GM23338 (cell line): ENCODE measurements around the gene KIAA1671. TPM values are rescaled to one million over a fixed set of nuclear protein-coding genes. Genes with fewer than 3 reads are reported as not detected.

Experiments used
- ATAC-seq: fragments of 200-7000 bp; cut with Tn5 transposase; 3 replicates; pipeline ENCODE4 v1.9.1; 2020
- DNase-seq: peaks from one replicate; pipeline ENCODE4 v3.0.0-alpha.2; 2015; ENCODE audit warnings: low spot score
- H2AFZ ChIP-seq: fragments of 200-600 bp; sonication (generic); 2 replicates; pipeline ENCODE4 v1.8.0; 2016; ENCODE audit warnings: antibody characterized with exemption, mild to moderate bottlenecking, moderate library complexity
- H3F3A ChIP-seq: fragments of 200-600 bp; sonication (generic); replicated peaks from 2 replicates; pipeline ENCODE4 v1.8.0; 2017; ENCODE audit warnings: antibody characterized with exemption, mixed run types, low read depth
- H3K27ac ChIP-seq: fragments of 200-600 bp; sonication (generic); 2 replicates; pipeline ENCODE4 v1.6.1; 2016; ENCODE audit warnings: low read depth
- H3K27me3 ChIP-seq: fragments of 200-600 bp; sonication (generic); 2 replicates; pipeline ENCODE4 v1.8.0; 2016; ENCODE audit warnings: mild to moderate bottlenecking, mixed run types, moderate library complexity; ENCODE audit not compliant: insufficient read depth
- H3K36me3 ChIP-seq: fragments of 200-600 bp; sonication (generic); 2 replicates; pipeline ENCODE4 v1.8.0; 2016; ENCODE audit warnings: mild to moderate bottlenecking; ENCODE audit not compliant: insufficient read depth
- H3K4me1 ChIP-seq: fragments of 200-600 bp; sonication (generic); 2 replicates; pipeline ENCODE4 v1.8.0; 2016; ENCODE audit warnings: mild to moderate bottlenecking, moderate library complexity; ENCODE audit not compliant: insufficient read depth
- H3K4me2 ChIP-seq: fragments of 200-600 bp; sonication (generic); 2 replicates; pipeline ENCODE4 v1.7.1; 2017; ENCODE audit warnings: mixed run types
- H3K4me3 ChIP-seq: fragments of 200-600 bp; sonication (generic); 2 replicates; pipeline ENCODE4 v1.6.1; 2016; ENCODE audit warnings: mixed run types
- H3K79me2 ChIP-seq: fragments of 200-600 bp; sonication (generic); replicated peaks from 2 replicates; pipeline ENCODE4 v1.8.0; 2017; ENCODE audit warnings: mild to moderate bottlenecking; ENCODE audit not compliant: insufficient read depth
- H3K9me2 ChIP-seq: fragments of 200-600 bp; sonication (generic); 2 replicates; pipeline ENCODE4 v1.8.0; 2017; ENCODE audit not compliant: insufficient read depth
- H4K20me1 ChIP-seq: fragments of 200-600 bp; sonication (generic); replicated peaks from 2 replicates; pipeline ENCODE4 v1.8.0; 2017; ENCODE audit warnings: mild to moderate bottlenecking; ENCODE audit not compliant: insufficient read depth
- H3K27ac Mint-ChIP-seq: 2 replicates; pipeline ENCODE4 v1.8.0; 2020; ENCODE audit warnings: inconsistent platforms, mild to moderate bottlenecking, moderate library complexity, mixed read lengths
- H3K27me3 Mint-ChIP-seq: 3 replicates; pipeline ENCODE4 v1.8.0; 2022; ENCODE audit warnings: low read depth, mild to moderate bottlenecking, moderate library complexity, mixed read lengths, inconsistent platforms; ENCODE audit not compliant: insufficient read depth, poor library complexity
- H3K36me3 Mint-ChIP-seq: 3 replicates; pipeline ENCODE4 v1.8.0; 2021; ENCODE audit warnings: low read depth, mild to moderate bottlenecking, inconsistent platforms, moderate library complexity, mixed read lengths
- H3K4me1 Mint-ChIP-seq: 3 replicates; pipeline ENCODE4 v1.8.0; 2020; ENCODE audit warnings: mild to moderate bottlenecking, inconsistent platforms, mixed read lengths
- H3K4me3 Mint-ChIP-seq: 3 replicates; pipeline ENCODE4 v1.8.0; 2021; ENCODE audit warnings: moderate library complexity, mild to moderate bottlenecking, inconsistent platforms, mixed read lengths
- H3K9me3 Mint-ChIP-seq: 3 replicates; pipeline ENCODE4 v1.8.0; 2020; ENCODE audit warnings: moderate library complexity, mild to moderate bottlenecking, inconsistent platforms, mixed read lengths
- CREB1 ChIP-seq: fragments of 250-450 bp; sonication (Bioruptor Pico); IDR thresholded peaks from 2 replicates; pipeline ENCODE4 v1.5.0; 2020; ENCODE audit warnings: low read depth, mild to moderate bottlenecking, moderate library complexity
- CTCF ChIP-seq, 2 experiments: fragments of 200-600 bp in 1 of 2; sonication (generic) in 1 of 2; conservative IDR thresholded peaks; 2 replicates each; pipeline versions ENCODE4 v1.5.1 to v1.6.1; 2016 to 2017; ENCODE audit warnings: antibody characterized with exemption in 2 of 2, low read depth in 2 of 2, mild to moderate bottlenecking in 2 of 2, moderate library complexity in 1 of 2
- ETS1 ChIP-seq: IDR thresholded peaks from 2 replicates; pipeline ENCODE4 v1.6.1; 2016; ENCODE audit warnings: antibody characterized with exemption
- EZH2phosphoT487 ChIP-seq: fragments of 200-600 bp; sonication (generic); IDR thresholded peaks from one replicate; pipeline ENCODE4 v1.8.1; 2018; ENCODE audit warnings: antibody characterized with exemption; ENCODE audit not compliant: unreplicated experiment
- JUNB ChIP-seq: IDR thresholded peaks from one replicate; pipeline ENCODE4 v1.6.1; 2016; ENCODE audit warnings: antibody characterized with exemption; ENCODE audit not compliant: unreplicated experiment
- NANOG ChIP-seq: IDR thresholded peaks from 2 replicates; pipeline ENCODE4 v1.6.1; 2016; ENCODE audit warnings: antibody characterized with exemption, borderline replicate concordance
- POLR2AphosphoS5 ChIP-seq: IDR thresholded peaks from 2 replicates; pipeline ENCODE4 v1.6.1; 2016; ENCODE audit warnings: antibody characterized with exemption, low read depth
- STAT1 ChIP-seq: IDR thresholded peaks from one replicate; pipeline ENCODE4 v1.6.1; 2016; ENCODE audit warnings: antibody characterized with exemption; ENCODE audit not compliant: unreplicated experiment
- ZNF114 ChIP-seq: fragments of 250-450 bp; sonication (Bioruptor Pico); IDR thresholded peaks from 2 replicates; pipeline ENCODE4 v1.5.0; 2020; ENCODE audit warnings: mild to moderate bottlenecking, moderate library complexity
- ZNF331 ChIP-seq: fragments of 250-450 bp; sonication (Bioruptor Pico); IDR thresholded peaks from 2 replicates; pipeline ENCODE4 v1.5.0; 2020; ENCODE audit warnings: low read depth, mild to moderate bottlenecking, moderate library complexity
- ZNF462 ChIP-seq: fragments of 250-450 bp; sonication (Bioruptor Pico); IDR thresholded peaks from 2 replicates; pipeline ENCODE4 v1.5.0; 2020; ENCODE audit warnings: mild to moderate bottlenecking, moderate library complexity
- polyA plus RNA-seq: library from polyadenylated mRNA; unstranded; fragments of >200 nt; fragmentation: Nextera tagmentation; extraction: Ambion mirVana; gene quantifications from 2 replicates; pipeline ENCODE4 v1.2.1, GENCODE V29; 2016
- total RNA-seq: library from RNA; depleted of rRNA; stranded (reverse); fragments of >200 nt; shearing (Covaris generic); gene quantifications from 2 replicates; pipeline ENCODE4 v1.2.3, GENCODE V29; 2014

The KIAA1671 gene
- total and polyA plus RNA-seq, 2 experiments from 2014 or later, result 6.1 to 27.2 TPM

- Histone ChIP-seq H3K4me1 (no peaks in the 10 kb centered on the region), H3F3A (no peaks in the 10 kb centered on the region), H3K27ac (no peak overlapping the region), H3K4me3 (no peak overlapping the region), H3K79me2 (no peaks in the 10 kb centered on the region; the same call in 1 of the 2 replicates), H3K36me3 (peaks cover 6% of the 10 kb centered on the region), H3K4me2 (no peak overlapping the region), H4K20me1 (no peaks in the 10 kb centered on the region), H3K27me3 (no peaks in the 10 kb centered on the region), H2AFZ (no peak overlapping the region), H3K9me2 (no peaks in the 10 kb centered on the region)
- Mint-ChIP-seq H3K4me1 (peaks cover 13% of the 10 kb centered on the region), H3K4me3 (no peak overlapping the region), H3K9me3 (peaks cover 7% of the 10 kb centered on the region; the same call in 1 of the 3 replicates), H3K27ac (no peak overlapping the region), H3K36me3 (peaks cover 23% of the 10 kb centered on the region), H3K27me3 (peaks cover 7% of the 10 kb centered on the region)
- no peak for ATAC-seq
- no peak for DNase-seq
- TF ChIP-seq NANOG, result no peak
These were observed 67.1 kb downstream of the KIAA1671 start for GRCh38 chr22:25019427-25020184.

GRCh38 chr22:25021409-25021808 lies 68.9 kb downstream of the KIAA1671 start:
- Histone ChIP-seq H3K4me1 (no peaks in the 10 kb centered on the region), H4K20me1 (no peaks in the 10 kb centered on the region), H3K36me3 (peaks cover 3% of the 10 kb centered on the region), H3K9me2 (no peaks in the 10 kb centered on the region), H3K4me2 (no peak overlapping the region), H2AFZ (no peak overlapping the region), H3F3A (no peaks in the 10 kb centered on the region), H3K4me3 (no peak overlapping the region), H3K27ac (no peak overlapping the region), H3K27me3 (no peaks in the 10 kb centered on the region), H3K79me2 (no peaks in the 10 kb centered on the region; the same call in 1 of the 2 replicates)
- H3K27me3 Mint-ChIP-seq, result peaks cover 4% of the 10 kb centered on the region
- peaks cover 9% of the 10 kb centered on the region for H3K4me1 Mint-ChIP-seq
- ATAC-seq (no peak), DNase-seq (no peak)
- peaks cover 10% of the 10 kb centered on the region for H3K36me3 Mint-ChIP-seq
- peaks cover 3% of the 10 kb centered on the region; the same call in 1 of the 3 replicates for H3K9me3 Mint-ChIP-seq
- H3K27ac Mint-ChIP-seq, result no peak overlapping the region
- H3K4me3 Mint-ChIP-seq, result no peak overlapping the region
- TF ChIP-seq ZNF331 (CRISPR knock-in tag) (no peak), ZNF462 (CRISPR knock-in tag) (no peak), STAT1 (no peak), NANOG (no peak), CTCF (conservative IDR thresholded peaks at IDR 0.05; ENCODE audit: low read depth in 2 of 2) (no peak), JUNB (no peak), POLR2AphosphoS5 (no peak), ETS1 (no peak), ZNF114 (CRISPR knock-in tag) (no peak), CREB1 (no peak), EZH2phosphoT487 (no peak)
